Colonic mucosa (tissue), 4 donors: ENCODE results near the gene PIAS4. TPM values are rescaled to one million over a fixed set of nuclear protein-coding genes. Genes with fewer than 3 reads are reported as not detected.

Experiments
- DNase-seq: peaks from one replicate; pipeline ENCODE4 v3.0.0-alpha.2; 2020
- H3K27ac ChIP-seq: fragments of 200-600 bp; one replicate; pipeline ENCODE4 v1.8.0; 2021
- H3K27me3 ChIP-seq: fragments of 200-600 bp; one replicate; pipeline ENCODE4 v1.8.0; 2021
- H3K36me3 ChIP-seq: fragments of 200-600 bp; one replicate; pipeline ENCODE4 v1.8.0; 2021
- H3K4me1 ChIP-seq: fragments of 200-600 bp; one replicate; pipeline ENCODE4 v1.8.0; 2021; ENCODE audit warnings: mild to moderate bottlenecking
- H3K4me3 ChIP-seq: fragments of 200-600 bp; one replicate; pipeline ENCODE4 v1.8.0; 2021
- H3K9ac ChIP-seq, 2 donors: one replicate each; pipeline ENCODE4 v1.7.0; 2013; ENCODE audit warnings: control low read depth in 2 of 2, low read depth in 2 of 2, low read length in 2 of 2
- H3K9me3 ChIP-seq: fragments of 200-600 bp; one replicate; pipeline ENCODE4 v1.8.0; 2021
- intact Hi-C: fragments of 100-400 bp; cut with DNase I; formaldehyde crosslinking; loops from one replicate; pipeline ENCODE4 v1.14.1; 2022
- total RNA-seq, 2 donors: library from RNA; stranded (reverse); fragmentation: NEBNext Ultra II Directional in 1 of 2; extraction: Animal tissue kit (Norgen Biotek cat#: 25700) in 1 of 2; gene quantifications; one replicate each; pipeline ENCODE4 v1.2.1, GENCODE V29; 2021
- TF ChIP-seq, protein P1 (sequence below): fragments of 200-600 bp; IDR thresholded peaks from one replicate; pipeline ENCODE4 v1.8.0; 2022; ENCODE audit warnings: antibody characterized with exemption, mild to moderate bottlenecking
- donor health status: healthy.
- donor health status: DM: no; HTN: no; CAD: no.
- donor health status: DM: no; HTN: no; CAD: no.

PIAS4 gene
- total RNA-seq, 2 donors from 2014 or later: 29.9 to 31.5 TPM

DNA sequence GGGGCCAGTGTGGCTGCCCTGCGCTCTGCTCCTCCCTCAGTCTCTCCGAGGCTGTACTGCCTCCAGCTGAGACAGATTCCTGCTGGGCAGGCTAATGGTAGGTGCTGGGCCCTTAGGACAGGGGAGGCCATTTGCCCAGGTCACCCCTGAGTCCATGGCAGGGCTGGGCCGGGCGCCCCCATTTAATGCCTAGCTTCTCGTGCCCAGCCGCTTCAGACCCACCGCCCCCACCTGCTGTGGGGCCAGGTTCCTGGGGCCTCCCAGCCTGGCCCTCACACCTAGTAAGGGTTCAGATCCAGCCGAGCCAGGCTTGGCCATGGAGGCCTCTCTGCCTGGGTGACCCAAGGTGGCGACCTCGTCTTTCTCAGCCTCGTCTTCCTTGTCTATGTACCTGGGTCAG is 17.8 kb downstream of the PIAS4 start:
- no peak overlapping the region for H3K27ac ChIP-seq
- H3K36me3 ChIP-seq: no peaks in the 10 kb centered on the region
- no peak overlapping the region for H3K9ac ChIP-seq
- no peaks in the 10 kb centered on the region for H3K4me1 ChIP-seq
- H3K27me3 ChIP-seq: no peaks in the 10 kb centered on the region
- no peak for DNase-seq
- intact Hi-C loops: no loop called here
- H3K4me3 ChIP-seq: no peak overlapping the region
- TF ChIP-seq, protein P1, sequence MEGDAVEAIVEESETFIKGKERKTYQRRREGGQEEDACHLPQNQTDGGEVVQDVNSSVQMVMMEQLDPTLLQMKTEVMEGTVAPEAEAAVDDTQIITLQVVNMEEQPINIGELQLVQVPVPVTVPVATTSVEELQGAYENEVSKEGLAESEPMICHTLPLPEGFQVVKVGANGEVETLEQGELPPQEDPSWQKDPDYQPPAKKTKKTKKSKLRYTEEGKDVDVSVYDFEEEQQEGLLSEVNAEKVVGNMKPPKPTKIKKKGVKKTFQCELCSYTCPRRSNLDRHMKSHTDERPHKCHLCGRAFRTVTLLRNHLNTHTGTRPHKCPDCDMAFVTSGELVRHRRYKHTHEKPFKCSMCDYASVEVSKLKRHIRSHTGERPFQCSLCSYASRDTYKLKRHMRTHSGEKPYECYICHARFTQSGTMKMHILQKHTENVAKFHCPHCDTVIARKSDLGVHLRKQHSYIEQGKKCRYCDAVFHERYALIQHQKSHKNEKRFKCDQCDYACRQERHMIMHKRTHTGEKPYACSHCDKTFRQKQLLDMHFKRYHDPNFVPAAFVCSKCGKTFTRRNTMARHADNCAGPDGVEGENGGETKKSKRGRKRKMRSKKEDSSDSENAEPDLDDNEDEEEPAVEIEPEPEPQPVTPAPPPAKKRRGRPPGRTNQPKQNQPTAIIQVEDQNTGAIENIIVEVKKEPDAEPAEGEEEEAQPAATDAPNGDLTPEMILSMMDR: no peak
- no peaks in the 10 kb centered on the region for H3K9me3 ChIP-seq

GRCh38 chr19:4027146-4027545 is 19.6 kb downstream of the PIAS4 start:
- DNase-seq: no peak
- Histone ChIP-seq H3K27me3 (no peaks in the 10 kb centered on the region), H3K27ac (no peak overlapping the region), H3K4me3 (no peak overlapping the region), H3K9me3 (no peaks in the 10 kb centered on the region), H3K4me1 (no peaks in the 10 kb centered on the region), H3K9ac (no peak overlapping the region), H3K36me3 (no peaks in the 10 kb centered on the region)
- TF ChIP-seq, protein P1: no peak
- intact Hi-C loops: no loop called here

DNA sequence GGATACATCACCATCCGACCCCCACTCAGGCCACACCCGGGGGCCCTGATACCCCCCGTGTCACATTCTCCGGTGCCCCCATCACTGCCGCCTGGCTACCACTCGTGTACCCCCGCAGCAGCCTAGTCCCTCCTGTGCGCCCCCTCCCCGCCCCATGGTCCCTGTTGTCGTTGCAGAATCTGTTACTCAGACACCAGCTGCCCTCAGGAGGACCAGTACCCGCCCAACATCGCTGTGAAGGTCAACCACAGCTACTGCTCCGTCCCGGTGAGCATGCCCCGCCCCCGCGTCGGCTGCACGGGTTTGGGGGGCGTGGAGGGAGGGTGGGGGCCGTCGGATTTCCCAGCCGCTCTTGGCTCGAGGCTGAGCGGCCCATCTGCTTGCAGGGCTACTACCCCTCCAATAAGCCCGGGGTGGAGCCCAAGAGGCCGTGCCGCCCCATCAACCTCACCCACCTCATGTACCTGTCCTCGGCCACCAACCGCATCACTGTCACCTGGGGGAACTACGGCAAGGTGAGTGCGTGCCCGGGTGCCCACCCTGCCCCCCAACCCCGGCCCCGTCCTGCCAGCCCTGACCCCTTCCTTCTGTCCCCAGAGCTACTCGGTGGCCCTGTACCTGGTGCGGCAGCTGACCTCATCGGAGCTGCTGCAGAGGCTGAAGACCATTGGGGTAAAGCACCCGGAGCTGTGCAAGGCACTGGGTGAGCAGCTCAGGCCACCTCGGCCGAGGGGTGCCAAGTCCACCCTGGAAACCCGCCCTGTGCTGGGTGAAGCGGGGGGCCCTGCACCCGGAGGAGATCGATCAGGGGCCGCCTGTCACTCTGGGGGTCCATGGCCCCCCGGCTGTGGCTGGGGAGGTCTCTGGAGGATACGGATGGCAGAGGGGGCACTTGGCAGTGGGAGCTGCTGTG is 21.1 kb downstream of the PIAS4 start:
- no peaks in the 10 kb centered on the region for H3K27me3 ChIP-seq
- TF ChIP-seq, protein P1: no peak

GRCh38 chr19:4029247-4029614 is 21.7 kb downstream of the PIAS4 start:
- no peak overlapping the region for H3K9ac ChIP-seq
- no peaks in the 10 kb centered on the region for H3K9me3 ChIP-seq
- H3K4me3 ChIP-seq: no peak overlapping the region
- H3K27ac ChIP-seq: no peak overlapping the region
- no peaks in the 10 kb centered on the region for H3K36me3 ChIP-seq
- no peaks in the 10 kb centered on the region for H3K4me1 ChIP-seq
- no peak for DNase-seq
- intact Hi-C loops: no loop called here
- TF ChIP-seq, protein P1: no peak
- H3K27me3 ChIP-seq: no peaks in the 10 kb centered on the region

More for the DNA sequence above, 21.1 kb downstream of the PIAS4 start:
- Histone ChIP-seq H3K4me1 (no peaks in the 10 kb centered on the region), H3K27ac (no peak overlapping the region), H3K9me3 (no peaks in the 10 kb centered on the region), H3K9ac (no peak overlapping the region), H3K4me3 (no peak overlapping the region), H3K36me3 (no peaks in the 10 kb centered on the region)
- no peak for DNase-seq
- intact Hi-C loops: no loop called here

- intact Hi-C loops: no loop called here
- TF ChIP-seq, protein P1: no peak
- Histone ChIP-seq H3K4me1 (no peaks in the 10 kb centered on the region), H3K36me3 (no peaks in the 10 kb centered on the region), H3K27me3 (no peaks in the 10 kb centered on the region), H3K9me3 (no peaks in the 10 kb centered on the region), H3K27ac (no peak overlapping the region), H3K9ac (no peak overlapping the region), H3K4me3 (no peak overlapping the region)
- DNase-seq: no peak
Measured at GRCh38 chr19:4030552-4030951, 23.0 kb downstream of the PIAS4 start.
